Activated CD4-positive, alpha-beta T cell treated with anti-CD3 and anti-CD28 coated beads for 36 hours (primary cell): ENCODE results near the gene GAS6. TPM values are rescaled to one million over a fixed set of nuclear protein-coding genes. Genes with fewer than 3 reads are reported as not detected.

Experiments used
- ATAC-seq: fragments of 200-7000 bp; cut with Tn5 transposase; one replicate; pipeline ENCODE4 v1.10.0; 2021; ENCODE audit warnings: mild to moderate bottlenecking, moderate library complexity
- CTCF ChIA-PET: fragments of 350-600 bp; sonication (Branson Sonifier 250); formaldehyde crosslinking; loops from one replicate; lab custom pipeline; 2021; ENCODE audit warnings: antibody characterized with exemption; lab: Charles Lee
- POLR2A ChIA-PET: fragments of 350-600 bp; sonication (Branson Sonifier 250); formaldehyde crosslinking; loops from one replicate; lab custom pipeline; 2021; ENCODE audit warnings: antibody characterized with exemption, inconsistent platforms; lab: Charles Lee
- DNase-seq: peaks from one replicate; pipeline ENCODE4 v3.0.0-alpha.2; 2020
- H3K27ac Mint-ChIP-seq: one replicate; pipeline ENCODE4 v1.8.0; 2021; ENCODE audit warnings: mixed read lengths
- H3K27me3 Mint-ChIP-seq: one replicate; pipeline ENCODE4 v1.8.0; 2021; ENCODE audit warnings: mixed read lengths
- H3K36me3 Mint-ChIP-seq: one replicate; pipeline ENCODE4 v1.8.0; 2021; ENCODE audit warnings: low read depth, mixed read lengths
- H3K4me1 Mint-ChIP-seq: one replicate; pipeline ENCODE4 v1.8.0; 2021; ENCODE audit warnings: mixed read lengths
- H3K4me3 Mint-ChIP-seq: one replicate; pipeline ENCODE4 v1.8.0; 2021; ENCODE audit warnings: mild to moderate bottlenecking, moderate library complexity, mixed read lengths
- H3K9me3 Mint-ChIP-seq: one replicate; pipeline ENCODE4 v1.8.0; 2021; ENCODE audit warnings: low read depth, mixed read lengths
- intact Hi-C, 2 experiments: fragments of 100-400 bp; cut with DNase I in 1 of 2; cut with micrococcal nuclease in 1 of 2; formaldehyde crosslinking; loops; one replicate each; pipeline versions ENCODE4 v1.14.2 to v1.15.1; 2022 to 2024; cut with DNase I, micrococcal nuclease
- total RNA-seq, 2 experiments: library from RNA; stranded (reverse); gene quantifications; one replicate each; pipeline ENCODE4 v1.2.3, GENCODE V29; 2021

The GAS6 gene
- total RNA-seq, 2 experiments from 2014 or later, result 0.54 to 0.73 TPM

DNA sequence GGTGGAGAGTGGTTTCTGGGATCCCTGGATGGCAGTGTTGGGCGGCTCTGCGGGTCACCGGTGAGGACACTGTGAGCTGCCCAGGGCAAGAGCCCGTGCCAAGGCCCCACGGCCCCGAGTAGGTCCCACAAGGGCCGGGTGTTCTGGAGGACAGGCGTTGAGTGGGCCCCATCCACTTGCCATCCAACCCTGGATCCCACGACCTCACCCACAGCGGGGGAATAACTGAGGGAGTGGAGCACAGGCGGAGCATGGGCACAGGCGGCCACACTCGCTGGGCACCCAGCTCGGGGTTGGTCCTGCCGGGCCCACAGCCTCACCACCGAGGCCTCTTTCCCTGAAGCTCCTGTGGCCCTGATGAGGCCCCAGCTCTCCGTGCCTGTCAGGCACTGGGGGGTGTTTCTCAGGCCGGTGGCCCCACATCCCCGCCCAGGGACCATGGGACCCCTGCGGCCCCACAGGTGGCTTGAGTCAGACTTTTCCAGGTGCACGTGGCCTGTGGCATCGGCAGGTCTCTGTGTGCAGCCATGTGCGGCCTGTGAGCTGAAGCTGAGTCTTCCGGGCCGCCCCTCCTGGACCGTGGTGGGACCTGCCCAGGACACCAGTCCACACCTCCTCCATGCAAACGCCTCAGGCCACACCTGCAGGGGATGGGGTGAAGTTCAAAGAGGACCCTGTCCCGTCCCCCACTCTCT, 88.3 kb downstream of the GAS6 start:
- peaks cover 12% of the 10 kb centered on the region for H3K27me3 Mint-ChIP-seq
- ChIA-PET CTCF (no interaction called here), POLR2A (no interaction called here)
- H3K4me3 Mint-ChIP-seq, result no peak overlapping the region
- peaks cover 12% of the 10 kb centered on the region for H3K4me1 Mint-ChIP-seq
- no peak for DNase-seq
- no peaks in the 10 kb centered on the region for H3K36me3 Mint-ChIP-seq
- intact Hi-C loops, result no loop called here
- H3K9me3 Mint-ChIP-seq, result peaks cover 6% of the 10 kb centered on the region
- H3K27ac Mint-ChIP-seq, result no peak overlapping the region
- no peak for ATAC-seq

- H3K4me3 Mint-ChIP-seq, result no peak overlapping the region
- ChIA-PET POLR2A (no interaction called here), CTCF (no interaction called here)
- no peak overlapping the region for H3K27ac Mint-ChIP-seq
- no peak for ATAC-seq
- peaks cover 11% of the 10 kb centered on the region for H3K27me3 Mint-ChIP-seq
- intact Hi-C loops, result no loop called here
- no peak for DNase-seq
- H3K9me3 Mint-ChIP-seq, result peaks cover 6% of the 10 kb centered on the region
- H3K36me3 Mint-ChIP-seq, result no peaks in the 10 kb centered on the region
- peaks cover 12% of the 10 kb centered on the region for H3K4me1 Mint-ChIP-seq
Observed at GRCh38 chr13:113774177-113775107, 89.4 kb downstream of the GAS6 start.

GRCh38 chr13:113771709-113772331, 92.1 kb downstream of the GAS6 start:
- Mint-ChIP-seq H3K4me3 (no peak overlapping the region), H3K4me1 (peaks cover 12% of the 10 kb centered on the region), H3K27me3 (peaks cover under 1% of the 10 kb centered on the region), H3K27ac (peak overlapping the region; percentile 11), H3K9me3 (peaks cover 6% of the 10 kb centered on the region), H3K36me3 (no peaks in the 10 kb centered on the region)
- intact Hi-C loops, result no loop called here
- ChIA-PET CTCF (no interaction called here), POLR2A (no interaction called here)
- DNase-seq, result no peak
- ATAC-seq, result peak; percentile 86

DNA sequence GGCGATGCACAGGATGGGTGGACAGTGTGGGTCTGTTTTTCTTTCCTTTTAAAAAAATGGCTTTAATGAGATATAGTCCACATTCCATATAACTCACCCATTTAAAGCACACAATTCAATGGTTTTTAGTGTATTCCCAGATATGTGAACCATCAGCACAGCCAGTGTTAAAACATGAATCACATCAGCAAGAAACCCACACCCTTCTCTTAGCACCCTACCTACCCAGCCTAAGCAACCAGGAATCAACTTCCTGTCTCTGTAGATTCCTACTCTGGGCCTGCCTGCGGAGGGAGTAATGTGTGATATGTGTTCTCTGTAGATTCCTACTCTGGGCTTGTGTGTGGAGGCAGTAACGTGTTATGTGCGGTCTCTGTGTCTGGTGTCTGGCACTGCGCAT, 92.9 kb downstream of the GAS6 start:
- no peak for ATAC-seq
- H3K4me1 Mint-ChIP-seq, result peaks cover 12% of the 10 kb centered on the region
- ChIA-PET POLR2A (no interaction called here), CTCF (no interaction called here)
- no peak overlapping the region for H3K4me3 Mint-ChIP-seq
- H3K36me3 Mint-ChIP-seq, result no peaks in the 10 kb centered on the region
- H3K9me3 Mint-ChIP-seq, result peaks cover 6% of the 10 kb centered on the region
- DNase-seq, result no peak
- peak overlapping the region; percentile 11 for H3K27ac Mint-ChIP-seq
- intact Hi-C loops, result no loop called here
- peaks cover 1% of the 10 kb centered on the region for H3K27me3 Mint-ChIP-seq

Other genes starting within 250 kb of the GAS6 start
- not detected for gene ATP4B, start 205.9 kb downstream of the GAS6 start, total RNA-seq
- under 1 TPM; 0.16 to 0.21 TPM for gene GRK1, start 196.9 kb downstream of the GAS6 start, total RNA-seq
- gene TMEM255B, start 104.8 kb downstream of the GAS6 start, total RNA-seq, result 1 to 10 TPM in 1 of 2 experiments, under 1 TPM in 1; 0.74 to 1.3 TPM
- gene C13orf46, start 110.0 kb upstream of the GAS6 start, total RNA-seq, result 1 to 10 TPM; 1.6 to 2.2 TPM